Fibroblast of skin of back (primary cell): ENCODE data around the gene FCGR3B. TPM values are rescaled to one million over a fixed set of nuclear protein-coding genes. Genes with fewer than 3 reads are reported as not detected.
"Not testable (repeated sequence)": the region's sequence is repeated elsewhere in the genome, so short reads cannot be mapped to it uniquely, and the experiment has no call there.

Source experiments
- DNase-seq: peaks from one replicate; pipeline ENCODE4 v3.0.0-alpha.2; 2013
- polyA plus RNA-seq, 2 experiments: library from polyadenylated mRNA; unstranded; fragments of 120-200 nt; gene quantifications; one replicate each; pipeline ENCODE4 v1.2.1, GENCODE V29; 2013; ENCODE audit not compliant: insufficient read length in 2 of 2

FCGR3B gene
- not detected for polyA plus RNA-seq (2013, experiment 1 of 2; ENCODE audit: insufficient read length)
- not detected for polyA plus RNA-seq (2013, experiment 2 of 2; ENCODE audit: insufficient read length)

DNA sequence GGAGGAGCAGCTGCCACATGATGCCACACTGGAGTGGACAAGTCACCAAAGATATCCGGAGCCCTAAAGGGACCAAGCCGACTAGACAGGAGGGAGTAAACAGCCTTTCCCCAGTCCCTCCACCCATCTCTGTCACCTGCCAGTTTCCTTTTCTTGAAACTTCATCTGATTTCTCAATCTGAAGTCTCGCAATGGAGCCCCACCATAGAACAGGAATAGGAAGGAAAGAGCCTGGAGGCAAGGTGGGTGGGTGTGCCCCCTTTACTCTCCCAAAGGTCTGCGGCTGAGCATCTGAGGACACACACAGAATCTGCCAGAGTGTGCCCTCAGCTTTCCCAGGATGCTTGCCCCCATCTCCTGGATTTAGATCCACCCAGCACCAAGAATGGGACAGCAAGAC, at the start of gene FCGR3B:
Gene FCGR3B, minus strand, starts transcription at position 101 of the 400 bp plus-strand sequence. Its CDS starts 82 bp downstream, at position 19.
- DNase-seq: no peak

- DNase-seq: no peak
Measured at GRCh38 chr1:161678500-161678899, 47.5 kb upstream of the FCGR3B start.

DNA sequence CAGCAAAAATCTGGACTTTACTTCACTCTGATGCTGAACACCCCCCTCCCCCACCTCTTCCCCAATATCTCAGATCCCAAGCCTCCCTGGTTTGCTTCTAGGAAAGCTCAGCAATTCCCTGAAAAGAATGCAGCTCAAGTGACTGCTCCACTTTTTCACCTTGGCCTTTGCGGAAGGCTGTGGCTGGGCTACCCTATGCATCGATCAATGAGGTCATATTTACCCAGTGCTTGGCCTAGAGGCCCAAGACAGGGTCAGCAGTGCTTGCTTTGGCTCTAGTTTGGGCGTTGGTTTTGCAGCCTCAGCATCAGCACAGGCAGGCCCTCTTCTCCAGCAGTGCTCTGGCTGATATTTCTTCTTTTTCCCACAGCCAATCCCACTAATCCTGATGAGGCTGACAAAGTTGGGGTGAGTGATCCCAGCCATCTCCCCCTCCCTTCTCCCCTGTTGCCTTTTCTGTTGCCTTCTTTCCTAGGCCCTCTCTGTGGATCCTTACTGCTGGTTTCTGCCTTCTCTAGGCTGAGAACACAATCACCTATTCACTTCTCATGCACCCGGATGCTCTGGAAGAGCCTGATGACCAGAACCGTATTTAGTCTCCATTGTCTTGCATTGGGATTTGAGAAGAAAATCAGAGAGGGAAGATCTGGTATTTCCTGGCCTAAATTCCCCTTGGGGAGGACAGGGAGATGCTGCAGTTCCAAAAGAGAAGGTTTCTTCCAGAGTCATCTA, 46.1 kb upstream of the FCGR3B start:
- DNase-seq: no peak

DNA sequence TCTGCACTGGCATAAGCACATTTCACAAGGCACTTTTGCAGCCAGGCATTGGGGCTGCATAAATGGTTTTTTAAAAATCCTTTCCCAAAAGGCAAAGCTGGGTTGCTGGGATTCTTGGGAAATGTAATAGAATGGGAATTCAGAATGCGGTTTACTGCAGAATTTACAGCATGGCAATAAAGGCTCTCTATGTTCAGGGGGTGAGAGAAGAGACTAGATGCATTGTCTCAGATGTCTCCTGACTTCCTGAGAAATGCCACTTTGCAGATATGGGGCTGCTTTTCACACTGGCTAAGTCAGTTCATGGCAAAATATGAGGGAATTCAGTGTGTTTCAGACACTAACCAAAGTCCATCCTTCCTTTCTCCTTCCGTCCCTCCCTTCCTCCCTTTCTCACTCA, 45.5 kb upstream of the FCGR3B start:
- no peak for DNase-seq

DNA sequence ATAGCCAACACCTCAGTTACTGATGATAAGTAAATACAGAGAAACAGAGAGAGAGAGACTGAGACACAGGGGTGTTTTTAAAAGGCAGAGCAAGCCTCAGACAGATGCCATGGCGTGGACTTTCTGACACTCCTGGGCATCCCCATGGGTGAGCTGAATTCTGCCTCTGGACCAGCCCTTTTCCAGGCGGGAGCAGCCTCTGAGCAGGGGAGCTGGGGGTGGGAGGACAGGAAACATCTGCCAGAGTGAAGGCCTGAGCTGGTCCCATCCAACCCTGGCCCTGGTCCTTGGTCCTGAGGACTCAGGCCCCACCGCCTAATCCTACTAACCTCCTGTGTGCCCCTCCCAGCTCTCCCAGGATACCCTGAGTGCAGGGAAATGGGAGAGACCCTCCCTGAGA, 43.9 kb upstream of the FCGR3B start:
- not testable (repeated sequence) for DNase-seq

DNA sequence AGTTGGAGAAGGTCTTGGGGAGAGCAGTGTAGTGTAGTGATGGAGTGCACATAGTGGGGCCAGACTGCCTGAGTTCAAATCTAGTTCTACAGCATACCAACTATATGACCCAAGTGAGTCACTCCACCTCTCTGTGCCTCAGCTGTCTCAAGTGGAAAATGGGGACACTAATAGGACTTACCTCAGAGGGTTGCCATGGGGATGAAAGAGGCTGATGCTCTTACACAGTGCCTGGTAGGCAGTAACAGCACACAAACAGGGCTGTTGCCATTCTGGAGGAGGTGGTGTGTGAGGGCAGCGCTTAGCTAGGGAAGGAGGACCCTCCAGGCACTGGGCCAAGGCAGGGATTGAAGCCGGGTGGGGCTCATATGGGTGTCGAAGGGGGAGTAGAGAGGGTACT, 43.5 kb upstream of the FCGR3B start:
- not testable (repeated sequence) for DNase-seq

DNA sequence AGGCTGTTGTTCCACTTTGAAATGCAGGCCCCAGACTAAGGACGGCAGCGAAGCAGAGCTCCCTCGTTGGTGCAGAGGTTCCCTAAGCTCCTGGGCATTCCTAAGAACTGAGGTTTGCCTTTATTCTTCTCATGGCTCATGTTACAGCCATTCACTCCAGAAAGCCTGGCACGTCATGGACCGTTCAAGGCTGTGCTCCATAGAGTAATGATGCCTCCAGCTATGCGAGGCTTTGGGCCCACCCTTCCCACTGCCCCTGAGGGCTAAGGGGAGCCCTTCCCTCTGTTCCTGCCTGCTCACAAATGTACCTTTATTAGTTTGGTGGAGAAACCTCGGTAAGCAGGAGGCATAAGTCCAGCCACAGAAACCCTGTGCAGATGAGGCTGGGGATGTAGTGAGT, 42.5 kb upstream of the FCGR3B start:
- not testable (repeated sequence) for DNase-seq

DNA sequence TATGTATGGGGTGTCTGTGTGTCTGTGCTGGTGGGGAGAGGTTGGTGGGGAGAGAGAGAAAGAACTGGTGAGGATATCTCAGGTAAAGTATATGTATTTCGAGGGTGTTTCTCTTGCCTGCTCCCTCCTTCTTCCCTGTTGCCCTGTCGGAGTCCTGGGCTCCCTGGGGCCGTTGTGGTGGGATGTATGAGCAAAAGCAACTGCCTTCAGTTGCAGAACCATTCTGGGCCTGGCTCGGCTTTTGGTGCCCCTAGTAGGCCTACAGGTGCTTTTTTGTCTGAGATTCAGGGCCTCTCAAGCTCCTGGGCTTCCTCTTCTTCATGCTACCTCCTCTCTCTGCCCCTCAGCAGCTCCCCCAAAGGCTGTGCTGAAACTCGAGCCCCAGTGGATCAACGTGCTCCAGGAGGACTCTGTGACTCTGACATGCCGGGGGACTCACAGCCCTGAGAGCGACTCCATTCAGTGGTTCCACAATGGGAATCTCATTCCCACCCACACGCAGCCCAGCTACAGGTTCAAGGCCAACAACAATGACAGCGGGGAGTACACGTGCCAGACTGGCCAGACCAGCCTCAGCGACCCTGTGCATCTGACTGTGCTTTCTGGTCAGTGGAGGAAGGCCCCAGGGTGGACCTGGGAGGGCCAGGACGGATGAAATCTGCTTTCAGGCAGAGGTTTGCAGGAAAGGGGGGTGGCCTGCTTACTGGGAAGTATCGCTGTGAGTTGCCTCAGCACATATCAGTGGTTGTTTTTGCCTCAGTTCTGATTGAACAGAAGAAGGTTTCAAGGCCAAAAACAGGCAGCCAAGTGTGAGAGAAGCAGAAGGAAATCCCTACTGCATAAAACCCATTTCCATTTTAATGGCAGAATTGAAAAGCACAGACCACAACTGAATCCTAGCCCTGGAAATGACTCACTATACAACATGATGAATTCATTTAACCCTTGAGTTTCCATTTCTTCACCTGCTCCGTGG, 40.4 kb upstream of the FCGR3B start:
- not testable (repeated sequence) for DNase-seq

DNA sequence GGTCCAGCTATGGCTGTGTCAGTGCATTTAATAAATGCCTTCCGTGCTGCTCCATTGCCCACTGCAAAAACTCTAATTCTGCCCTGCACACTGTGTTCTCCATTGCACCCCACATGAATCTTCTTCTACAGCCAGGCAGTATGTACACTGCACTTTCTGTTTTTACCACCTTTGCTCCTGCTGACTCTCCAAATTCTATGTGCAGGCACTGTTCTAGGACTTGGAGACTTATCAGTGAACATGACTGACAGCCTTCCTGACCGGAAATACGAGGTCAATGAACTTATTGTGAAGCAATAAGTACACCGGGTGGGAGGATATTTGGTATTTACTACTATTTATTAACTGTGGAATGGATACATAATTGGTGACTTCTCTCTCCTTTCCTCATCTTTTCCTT, 33.7 kb upstream of the FCGR3B start:
- not testable (repeated sequence) for DNase-seq

GRCh38 chr1:161663569-161663968, 32.6 kb upstream of the FCGR3B start:
- DNase-seq: not testable (repeated sequence)

DNA sequence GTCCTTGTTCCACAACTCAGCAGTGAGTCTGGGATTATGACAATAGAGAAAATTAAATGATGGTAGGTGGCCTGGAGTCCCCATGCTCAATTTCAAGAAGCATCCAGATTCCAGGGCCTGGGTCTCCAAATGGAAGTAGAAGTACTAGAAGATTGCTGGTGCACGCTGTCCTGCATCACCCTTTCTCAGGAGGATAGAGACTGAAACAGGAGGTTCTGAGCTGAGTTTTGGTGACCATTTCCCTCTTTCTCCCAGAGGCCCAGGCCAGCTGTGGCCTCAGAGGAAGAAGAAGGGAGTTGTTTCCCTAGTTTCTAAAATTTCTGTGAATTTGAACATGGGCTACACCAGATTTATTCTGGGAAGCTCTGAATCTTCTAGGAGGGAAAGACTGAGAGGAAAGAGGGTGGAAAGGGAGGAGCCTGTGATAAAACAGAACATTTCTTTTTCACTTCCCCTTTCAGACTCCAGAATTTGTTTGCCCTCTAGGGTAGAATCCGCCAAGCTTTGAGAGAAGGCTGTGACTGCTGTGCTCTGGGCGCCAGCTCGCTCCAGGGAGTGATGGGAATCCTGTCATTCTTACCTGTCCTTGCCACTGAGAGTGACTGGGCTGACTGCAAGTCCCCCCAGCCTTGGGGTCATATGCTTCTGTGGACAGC, 31.8 kb upstream of the FCGR3B start, which contains the start of gene FCGR2B:
Gene FCGR2B, plus strand, starts transcription at position 460 of the 656 bp plus-strand sequence. Its CDS starts 99 bp downstream, at position 559.
- DNase-seq: not testable (repeated sequence)

DNA sequence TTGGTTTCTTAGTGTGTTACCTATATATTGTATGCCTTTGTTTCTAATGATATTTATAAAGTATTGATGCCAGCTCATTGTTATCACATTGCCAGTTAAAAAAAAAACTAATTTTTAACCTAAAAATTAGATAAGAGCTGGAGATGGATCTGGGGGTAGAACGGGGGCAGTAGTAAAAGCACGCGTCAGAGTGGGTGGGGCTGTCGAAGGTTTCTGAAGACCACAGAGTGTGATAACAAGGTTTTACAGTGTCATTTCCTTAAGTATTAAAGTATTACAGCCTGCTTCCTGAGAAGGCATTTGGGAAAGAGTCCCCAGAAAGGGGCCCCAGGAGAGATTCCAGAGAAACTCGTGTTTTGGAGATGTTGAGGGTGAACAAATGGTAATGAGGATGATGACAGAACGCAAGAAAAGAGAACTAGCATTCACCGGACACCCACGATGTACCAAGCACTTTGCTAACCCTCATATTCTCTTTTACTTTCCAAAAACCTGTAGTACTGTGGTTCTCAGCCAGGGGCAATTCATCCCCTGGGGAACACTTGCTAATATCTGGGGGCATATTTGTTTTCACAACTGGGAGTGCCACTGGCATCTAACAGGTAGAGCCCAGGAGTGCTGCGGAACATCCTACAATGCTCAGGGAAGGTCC, 30.8 kb upstream of the FCGR3B start:
- DNase-seq: not testable (repeated sequence)

- not testable (repeated sequence) for DNase-seq
Measured at GRCh38 chr1:161658524-161658923, 27.5 kb upstream of the FCGR3B start.

- not testable (repeated sequence) for DNase-seq
Measured at GRCh38 chr1:161653971-161654370, 23.0 kb upstream of the FCGR3B start.

DNA sequence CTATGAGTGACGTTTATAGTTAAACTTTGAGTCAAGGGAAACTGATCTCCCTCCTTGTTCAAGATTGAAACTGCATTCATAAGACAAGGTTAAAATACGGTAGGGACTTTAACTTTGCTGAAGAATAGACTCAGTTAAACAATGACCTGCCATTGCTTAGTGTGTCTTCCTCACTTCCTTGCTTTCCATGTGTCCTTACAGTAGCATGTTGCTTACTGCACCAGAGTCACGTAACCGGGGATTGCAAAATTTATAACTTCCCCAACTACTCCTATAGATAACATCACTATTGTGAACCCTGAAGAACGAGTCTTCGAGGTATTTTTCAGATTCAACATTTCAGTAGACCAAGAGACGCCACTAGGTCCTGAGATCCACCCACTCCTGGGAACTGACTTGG, 22.6 kb upstream of the FCGR3B start:
- DNase-seq: not testable (repeated sequence)

- peak; percentile 40 for DNase-seq
Measured at GRCh38 chr1:161647507-161648360, 16.8 kb upstream of the FCGR3B start.

DNA sequence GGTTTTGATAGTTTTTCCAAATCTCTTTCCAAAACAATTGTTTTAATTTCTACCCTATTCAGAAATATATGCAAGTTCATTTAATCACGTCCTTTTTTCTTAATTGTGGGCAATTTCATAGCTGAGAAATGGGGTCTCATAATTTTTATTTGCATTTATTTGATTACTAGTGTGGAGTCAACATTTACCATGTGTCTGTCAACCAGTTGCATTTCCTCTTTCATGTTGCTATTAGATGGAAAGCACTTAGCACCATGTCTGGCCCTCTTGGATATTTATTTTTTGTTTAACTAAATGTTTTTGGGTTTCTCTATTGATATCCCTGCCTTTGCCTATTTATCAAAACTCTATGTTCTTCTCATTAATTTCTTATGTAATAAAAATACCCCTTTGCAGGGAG, 13.9 kb upstream of the FCGR3B start:
- DNase-seq: not testable (repeated sequence)

- not testable (repeated sequence) for DNase-seq
Measured at GRCh38 chr1:161643481-161644208, 12.7 kb upstream of the FCGR3B start.

GRCh38 chr1:161642697-161643096, 11.7 kb upstream of the FCGR3B start:
- DNase-seq: not testable (repeated sequence)

GRCh38 chr1:161639203-161639602, 8.2 kb upstream of the FCGR3B start:
- not testable (repeated sequence) for DNase-seq
